A673 (cell line): ENCODE results near the gene BMPR1B. TPM values are rescaled to one million over a fixed set of nuclear protein-coding genes. Genes with fewer than 3 reads are reported as not detected.

Source experiments
- BruUV-seq: library from RNA; stranded (reverse); fragments of 400-500 nt; replicated peaks from 2 replicates; lab custom pipeline; 2021; lab: Mats Ljungman, UMichigan
- CTCF ChIA-PET: fragments of 300-600 bp; sonication (Branson Sonifier 250); formaldehyde crosslinking; loops from one replicate; lab custom pipeline; 2022; ENCODE audit warnings: antibody characterized with exemption; lab: Charles Lee
- POLR2A ChIA-PET: fragments of 300-600 bp; sonication (Branson Sonifier 250); formaldehyde crosslinking; loops from one replicate; lab custom pipeline; 2022; ENCODE audit warnings: antibody characterized with exemption; ENCODE audit not compliant: low non-redundant PET; lab: Charles Lee
- DNase-seq: peaks from one replicate; pipeline ENCODE4 v3.0.0-alpha.2; 2015; ENCODE audit warnings: low spot score
- H3K27ac ChIP-seq: fragments of 200-600 bp; sonication (generic); 2 replicates; pipeline ENCODE4 v1.5.1; 2016; ENCODE audit warnings: mixed run types, low read depth, mild to moderate bottlenecking, mixed read lengths, antibody characterized with exemption, low read length; ENCODE audit not compliant: poor library complexity, severe bottlenecking
- H3K27me3 ChIP-seq: fragments of 200-600 bp; sonication (generic); replicated peaks from 2 replicates; pipeline ENCODE4 v1.6.1; 2017; ENCODE audit warnings: mixed run types, low read depth, mild to moderate bottlenecking, mixed read lengths, antibody characterized with exemption, low read length; ENCODE audit not compliant: insufficient read depth, poor library complexity
- H3K36me3 ChIP-seq: fragments of 200-600 bp; sonication (generic); 2 replicates; pipeline ENCODE4 v1.6.1; 2016; ENCODE audit warnings: mixed run types, mild to moderate bottlenecking, mixed read lengths, antibody characterized with exemption, low read length; ENCODE audit not compliant: insufficient read depth, poor library complexity, severe bottlenecking
- H3K4me1 ChIP-seq: fragments of 200-600 bp; sonication (generic); 2 replicates; pipeline ENCODE4 v1.6.1; 2017; ENCODE audit warnings: mixed run types, mild to moderate bottlenecking, mixed read lengths, antibody characterized with exemption, low read length; ENCODE audit not compliant: insufficient read depth, poor library complexity, severe bottlenecking
- H3K4me3 ChIP-seq: fragments of 200-600 bp; sonication (generic); 2 replicates; pipeline ENCODE4 v1.5.1; 2016; ENCODE audit warnings: low read depth, mixed run types, mild to moderate bottlenecking, mixed read lengths, low read length; ENCODE audit not compliant: poor library complexity, severe bottlenecking
- H3K9me3 ChIP-seq: fragments of 200-600 bp; sonication (generic); 2 replicates; pipeline ENCODE4 v1.6.1; 2016; ENCODE audit warnings: mixed run types, low read depth, mild to moderate bottlenecking, mixed read lengths, antibody characterized with exemption, low read length; ENCODE audit not compliant: poor library complexity, severe bottlenecking
- EZH2 ChIP-seq: fragments of 200-600 bp; sonication (generic); IDR thresholded peaks from 2 replicates; pipeline ENCODE4 v1.6.1; 2017; ENCODE audit warnings: borderline replicate concordance, low read depth, mild to moderate bottlenecking, mixed read lengths, antibody characterized with exemption, low read length; ENCODE audit not compliant: poor library complexity, severe bottlenecking
- intact Hi-C: fragments of 100-400 bp; cut with micrococcal nuclease; formaldehyde crosslinking; loops from one replicate; pipeline ENCODE4 v1.10.0; 2022; ENCODE audit not compliant: unreplicated experiment
- total RNA-seq: library from RNA; stranded (reverse); gene quantifications from 2 replicates; pipeline ENCODE4 v1.2.3, GENCODE V29; 2021
- TF ChIP-seq, protein P1 (sequence below): fragments of 300-800, 200-600 bp; sonication (generic); conservative IDR thresholded peaks from 2 replicates; pipeline ENCODE4 v1.5.1; 2017; ENCODE audit warnings: low read depth, mild to moderate bottlenecking, antibody characterized with exemption, low read length, moderate library complexity, mixed read lengths

Gene BMPR1B
- total RNA-seq, 1 experiment from 2014 or later: 2.2 TPM

DNA sequence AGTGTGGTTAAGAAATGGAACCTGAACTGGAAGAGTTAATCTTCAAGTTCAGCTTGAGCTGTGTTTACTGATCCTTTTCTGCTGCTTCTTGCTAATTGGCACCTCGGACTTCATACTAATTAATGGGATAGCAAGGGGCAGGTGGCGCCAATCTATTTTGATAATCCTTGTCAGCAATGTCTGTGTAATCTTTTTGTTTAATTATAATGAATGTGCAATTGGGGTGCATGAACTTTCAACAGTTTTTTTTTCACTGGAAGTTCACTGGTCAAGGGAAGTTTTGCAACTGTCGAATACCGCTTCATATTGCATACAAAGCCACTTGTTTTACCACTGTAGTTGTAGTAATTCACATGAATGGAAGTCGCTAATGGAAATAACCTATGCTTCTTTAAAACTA, 261.0 kb downstream of the BMPR1B start:
- POLR2A ChIA-PET: no interaction called here
- intact Hi-C loops: no loop called here
- no peaks in the 10 kb centered on the region for H3K36me3 ChIP-seq
- no peak for DNase-seq
- CTCF ChIA-PET: no interaction called here
- no TSS peak for BruUV-seq
- H3K9me3 ChIP-seq: no peaks in the 10 kb centered on the region
- H3K27me3 ChIP-seq: no peaks in the 10 kb centered on the region
- no peak overlapping the region for H3K4me3 ChIP-seq
- H3K27ac ChIP-seq: no peak overlapping the region
- TF ChIP-seq, protein P1, sequence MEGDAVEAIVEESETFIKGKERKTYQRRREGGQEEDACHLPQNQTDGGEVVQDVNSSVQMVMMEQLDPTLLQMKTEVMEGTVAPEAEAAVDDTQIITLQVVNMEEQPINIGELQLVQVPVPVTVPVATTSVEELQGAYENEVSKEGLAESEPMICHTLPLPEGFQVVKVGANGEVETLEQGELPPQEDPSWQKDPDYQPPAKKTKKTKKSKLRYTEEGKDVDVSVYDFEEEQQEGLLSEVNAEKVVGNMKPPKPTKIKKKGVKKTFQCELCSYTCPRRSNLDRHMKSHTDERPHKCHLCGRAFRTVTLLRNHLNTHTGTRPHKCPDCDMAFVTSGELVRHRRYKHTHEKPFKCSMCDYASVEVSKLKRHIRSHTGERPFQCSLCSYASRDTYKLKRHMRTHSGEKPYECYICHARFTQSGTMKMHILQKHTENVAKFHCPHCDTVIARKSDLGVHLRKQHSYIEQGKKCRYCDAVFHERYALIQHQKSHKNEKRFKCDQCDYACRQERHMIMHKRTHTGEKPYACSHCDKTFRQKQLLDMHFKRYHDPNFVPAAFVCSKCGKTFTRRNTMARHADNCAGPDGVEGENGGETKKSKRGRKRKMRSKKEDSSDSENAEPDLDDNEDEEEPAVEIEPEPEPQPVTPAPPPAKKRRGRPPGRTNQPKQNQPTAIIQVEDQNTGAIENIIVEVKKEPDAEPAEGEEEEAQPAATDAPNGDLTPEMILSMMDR: no peak
- TF ChIP-seq EZH2: no peak
- no peaks in the 10 kb centered on the region for H3K4me1 ChIP-seq

DNA sequence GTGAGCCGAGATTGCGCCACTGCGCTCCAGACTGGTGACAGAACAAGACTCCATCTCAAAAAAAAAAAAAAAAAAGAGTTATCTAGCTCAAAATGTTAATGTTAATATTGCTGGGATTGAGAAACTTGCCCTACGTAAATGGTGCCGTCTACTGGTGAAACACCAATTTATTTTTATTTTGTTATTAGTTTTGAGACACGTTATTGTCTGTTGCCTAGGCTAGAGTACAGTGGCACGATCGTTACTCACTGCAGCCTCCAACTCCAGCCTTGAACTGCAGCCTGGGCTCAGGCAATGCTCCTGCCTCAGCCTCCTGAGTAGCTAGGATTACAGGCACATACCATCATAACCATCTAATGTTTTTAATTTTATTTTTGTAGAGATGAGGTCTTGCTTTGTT, 262.8 kb downstream of the BMPR1B start:
- ChIA-PET POLR2A (no interaction called here), CTCF (no interaction called here)
- no peak for DNase-seq
- TF ChIP-seq, protein P1: no peak
- no peak for TF ChIP-seq EZH2
- Histone ChIP-seq H3K36me3 (no peaks in the 10 kb centered on the region), H3K4me3 (no peak overlapping the region), H3K4me1 (no peaks in the 10 kb centered on the region), H3K9me3 (no peaks in the 10 kb centered on the region), H3K27ac (no peak overlapping the region), H3K27me3 (no peaks in the 10 kb centered on the region)
- BruUV-seq: no TSS peak
- intact Hi-C loops: no loop called here

DNA sequence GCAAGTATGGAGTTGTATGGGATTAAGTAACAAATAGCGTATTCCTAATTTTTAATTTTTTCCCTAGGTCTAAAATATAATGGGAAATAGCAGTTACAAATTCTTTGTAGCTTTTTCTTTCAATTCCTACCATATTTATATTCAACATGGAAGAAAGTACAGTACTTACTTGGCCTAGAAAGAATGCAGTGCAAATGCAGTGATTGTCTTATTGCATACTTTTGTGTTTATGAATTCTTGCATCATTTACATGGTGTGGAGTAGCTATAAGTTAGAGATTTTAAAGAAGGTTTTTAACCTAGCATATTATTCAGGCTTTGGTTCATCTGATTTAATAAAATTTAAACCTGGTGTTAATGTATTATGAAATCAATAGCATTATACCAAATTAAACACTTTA, 263.3 kb downstream of the BMPR1B start:
- no peaks in the 10 kb centered on the region for H3K9me3 ChIP-seq
- H3K4me1 ChIP-seq: no peaks in the 10 kb centered on the region
- H3K27ac ChIP-seq: no peak overlapping the region
- intact Hi-C loops: no loop called here
- no peak for TF ChIP-seq EZH2
- TF ChIP-seq, protein P1: no peak
- H3K27me3 ChIP-seq: no peaks in the 10 kb centered on the region
- no peak for DNase-seq
- POLR2A ChIA-PET: no interaction called here
- no TSS peak for BruUV-seq
- H3K36me3 ChIP-seq: no peaks in the 10 kb centered on the region
- H3K4me3 ChIP-seq: no peak overlapping the region
- CTCF ChIA-PET: no interaction called here
